Stimulated activated CD4-positive, alpha-beta T cell treated with anti-CD3 and anti-CD28 coated beads, Interleukin-12 subunit alpha, Interleukin-12 subunit beta, amount 100 ng/mL, for 48 hours (primary cell): ENCODE data around the gene NAMPT.
"Not testable (repeated sequence)": the region's sequence is repeated elsewhere in the genome, so short reads cannot be mapped to it uniquely, and the experiment has no call there.

Experiments
- DNase-seq, 3 donors: peaks; one replicate each; pipeline ENCODE4 v3.0.0-alpha.2; 2020; ENCODE audit warnings: low read depth in 2 of 3, low spot score in 1 of 3

NAMPT gene

DNA sequence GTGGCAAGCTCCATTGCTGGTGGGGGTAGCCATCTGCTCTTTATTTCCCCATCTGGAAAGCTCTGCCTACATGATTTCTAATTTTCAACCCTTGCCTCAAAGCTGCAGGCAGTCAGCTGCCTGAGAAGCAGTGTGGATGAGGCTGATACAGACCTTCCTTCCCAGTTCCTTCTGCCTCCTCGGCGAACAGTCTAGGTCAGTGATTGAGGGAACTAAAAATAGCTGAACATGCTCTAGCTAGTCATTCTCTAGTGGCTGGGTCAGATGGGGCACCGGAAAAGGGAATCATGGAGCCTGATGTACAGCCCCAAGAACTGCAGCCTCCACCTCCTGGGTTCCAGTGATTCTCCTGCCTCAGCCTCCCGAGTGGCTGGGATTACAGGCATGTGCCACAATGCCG, 48.7 kb downstream of the NAMPT start:
- DNase-seq, result no peak

DNA sequence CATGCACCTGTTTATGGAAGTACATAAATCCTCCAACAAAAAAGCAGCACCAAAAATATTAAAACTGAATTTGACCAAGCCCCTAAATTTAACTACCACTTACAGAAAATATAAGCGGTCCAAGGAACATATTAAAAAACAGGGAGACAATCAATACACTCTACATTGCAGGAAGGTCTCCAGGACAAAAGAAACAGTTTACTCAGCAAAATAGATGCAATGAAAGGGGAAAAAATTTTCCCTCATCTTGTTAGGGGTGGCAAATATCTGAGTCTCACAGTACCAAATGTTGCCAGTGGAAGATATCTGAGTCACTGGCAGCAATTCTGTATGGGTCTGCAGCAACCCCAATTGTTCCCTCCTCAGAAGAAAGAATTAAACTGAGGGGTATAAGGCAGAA, 50.4 kb downstream of the NAMPT start:
- DNase-seq, result no peak

DNA sequence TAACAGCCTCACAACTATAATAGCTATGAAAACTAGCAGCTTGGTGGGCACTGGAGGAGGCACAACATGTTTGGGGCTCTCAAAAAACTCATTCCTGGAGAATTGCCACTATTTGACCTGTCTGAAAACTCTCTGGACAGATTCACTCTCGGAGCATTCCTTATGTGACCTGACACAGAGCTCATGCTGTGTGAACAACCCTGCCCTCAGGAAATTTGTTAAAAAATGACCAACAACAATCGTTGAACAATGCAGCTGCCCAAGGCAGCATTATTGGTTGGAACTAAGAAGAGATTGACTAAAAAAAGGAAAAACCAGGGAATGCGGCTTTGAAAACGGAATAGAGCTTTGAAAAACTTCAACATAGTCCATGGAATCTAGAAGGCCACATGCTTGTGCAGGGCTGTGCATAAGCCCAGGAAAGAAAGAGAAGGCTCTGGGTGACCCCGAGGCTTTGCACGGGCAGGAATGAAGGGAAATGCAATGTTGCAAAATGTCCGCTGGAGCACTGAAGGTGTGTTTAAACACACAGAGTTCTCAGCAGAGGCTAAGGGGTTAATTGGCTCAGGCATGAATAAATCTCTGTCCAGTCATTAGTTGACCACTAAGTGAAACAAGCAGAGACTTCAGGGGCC, 52.8 kb downstream of the NAMPT start:
- DNase-seq, result no peak

DNA sequence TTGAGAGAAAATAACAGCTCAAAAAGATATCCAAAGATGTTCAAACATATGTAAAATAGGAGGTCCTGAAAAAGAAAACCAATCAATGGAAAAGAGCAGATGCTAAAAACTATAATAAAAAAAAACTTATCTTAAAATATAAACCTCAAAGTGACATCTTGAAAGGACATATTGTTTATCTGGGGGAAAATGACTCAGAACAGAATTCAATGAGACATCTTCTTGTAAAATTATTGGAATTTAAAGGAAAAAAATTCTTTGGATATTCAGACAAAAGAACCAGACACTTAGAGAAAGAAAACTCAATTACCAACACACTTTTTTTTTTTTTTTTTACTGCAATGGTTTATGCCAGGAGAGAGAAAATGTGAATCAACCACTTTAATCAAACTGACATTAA, 58.9 kb downstream of the NAMPT start:
- no peak for DNase-seq

DNA sequence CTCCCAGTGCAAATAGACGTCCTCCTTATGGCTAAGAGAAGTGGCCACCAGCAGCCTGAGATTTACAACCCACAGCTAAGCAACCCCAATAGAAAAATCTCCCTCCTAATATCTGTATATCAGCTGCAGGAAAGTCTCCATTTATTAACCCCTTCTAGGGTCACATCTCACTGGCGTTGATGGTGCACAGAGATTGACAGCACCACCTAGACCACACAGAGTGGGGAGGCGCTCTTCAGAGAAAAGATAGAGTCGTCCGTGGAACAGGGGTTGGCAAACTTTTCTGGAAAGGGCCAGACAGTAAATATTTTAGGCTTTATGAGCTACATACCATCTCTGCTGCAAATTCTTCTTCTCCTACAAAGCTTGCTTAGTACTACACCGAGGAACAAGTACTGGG, 60.0 kb downstream of the NAMPT start:
- DNase-seq, result no peak

DNA sequence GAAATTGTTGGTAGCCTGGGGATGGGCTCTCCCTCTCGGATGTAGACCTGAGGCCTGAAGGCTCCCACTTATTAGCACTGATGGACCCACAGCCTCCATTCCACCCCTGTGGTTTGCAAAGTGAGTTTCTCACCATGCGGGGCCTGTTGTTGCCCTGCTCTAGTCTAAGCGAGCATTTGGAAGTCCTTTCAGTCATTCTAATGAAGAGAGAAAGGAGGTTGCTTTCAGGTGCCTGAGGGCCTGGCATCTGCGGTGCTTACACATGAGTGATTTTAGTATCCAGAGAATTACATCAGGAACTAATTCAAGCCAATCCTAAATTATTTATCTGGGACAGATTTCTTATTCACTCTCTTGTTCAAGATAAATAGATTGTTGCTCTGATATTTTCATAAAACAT, 61.6 kb downstream of the NAMPT start:
- no peak for DNase-seq

DNA sequence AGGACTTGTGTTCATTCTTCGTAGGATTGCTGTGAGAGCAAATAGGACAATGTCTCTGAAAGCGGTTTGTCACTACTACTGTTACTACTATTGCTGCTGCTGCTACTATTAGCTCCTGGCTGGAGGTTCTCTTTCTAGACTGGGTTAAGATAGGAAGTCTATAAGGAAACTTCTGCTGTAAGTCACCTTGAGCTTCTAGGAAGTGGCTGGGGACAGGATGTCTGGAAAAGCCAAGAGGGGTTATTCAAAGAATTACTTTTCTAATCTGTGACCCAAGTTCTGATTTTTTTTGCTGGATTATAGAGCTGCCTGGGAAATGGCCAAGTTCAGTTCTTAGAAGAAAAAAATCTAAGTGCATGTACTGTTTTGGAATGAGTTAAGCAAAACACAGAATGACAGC, 62.2 kb downstream of the NAMPT start:
- no peak for DNase-seq

DNA sequence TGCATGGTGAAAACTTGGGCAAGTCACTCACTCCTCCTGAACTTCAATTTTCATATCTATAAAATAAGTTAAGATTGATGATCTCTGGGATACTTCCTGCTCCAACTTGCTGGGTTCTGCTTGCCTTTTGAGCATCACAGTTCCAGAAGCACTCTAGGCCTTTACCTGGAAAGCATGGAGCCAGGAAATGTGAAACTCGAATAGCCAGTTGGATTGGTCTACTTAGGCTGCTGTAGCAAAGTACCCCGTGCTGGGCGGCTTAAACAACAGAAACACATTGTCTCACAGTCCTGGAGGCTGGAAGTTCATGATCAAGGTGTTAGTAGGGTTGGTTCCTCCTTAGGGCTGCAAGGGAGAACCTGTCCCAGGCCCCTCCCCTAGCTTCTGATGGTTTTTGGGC, 64.5 kb downstream of the NAMPT start:
- no peak for DNase-seq

DNA sequence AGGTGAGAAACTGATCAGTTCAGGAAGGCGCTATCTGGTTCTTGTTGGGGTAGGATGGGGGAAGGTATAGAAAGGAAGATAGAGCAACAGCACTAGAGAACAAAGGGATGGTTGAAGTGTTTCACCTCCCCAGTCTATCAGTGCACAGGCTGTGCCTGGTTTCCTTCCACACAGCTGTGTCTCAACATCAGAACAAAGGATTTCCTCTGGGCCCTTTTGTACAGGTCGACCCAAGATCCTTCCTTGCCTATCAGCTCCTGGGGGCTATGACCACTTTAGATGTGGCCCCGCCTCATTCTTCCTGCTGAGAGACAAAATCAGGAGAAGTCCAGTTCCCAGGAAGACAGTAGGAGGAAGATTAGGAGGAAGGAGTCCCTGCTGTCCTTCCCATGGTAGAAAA, 65.6 kb downstream of the NAMPT start:
- no peak for DNase-seq

DNA sequence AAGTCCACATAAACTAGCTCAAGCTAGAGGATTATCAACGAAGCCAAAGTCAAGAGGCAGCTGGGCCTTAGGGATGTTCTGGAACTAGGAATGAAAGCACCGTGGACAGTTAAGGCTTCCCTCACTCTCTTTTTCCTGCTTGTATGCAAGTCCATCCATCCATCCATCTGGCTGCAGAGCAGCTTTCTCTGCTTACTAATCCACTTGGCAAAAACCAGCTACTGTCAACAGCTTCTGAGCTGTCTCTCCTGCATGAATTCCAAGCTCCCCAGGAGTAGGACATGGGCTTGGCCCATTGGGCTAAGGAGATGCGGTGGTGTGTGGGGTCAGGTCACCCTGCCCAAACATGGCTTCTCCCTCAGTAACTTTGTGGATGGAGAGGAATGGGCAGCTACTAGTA, 66.2 kb downstream of the NAMPT start:
- DNase-seq, result no peak

DNA sequence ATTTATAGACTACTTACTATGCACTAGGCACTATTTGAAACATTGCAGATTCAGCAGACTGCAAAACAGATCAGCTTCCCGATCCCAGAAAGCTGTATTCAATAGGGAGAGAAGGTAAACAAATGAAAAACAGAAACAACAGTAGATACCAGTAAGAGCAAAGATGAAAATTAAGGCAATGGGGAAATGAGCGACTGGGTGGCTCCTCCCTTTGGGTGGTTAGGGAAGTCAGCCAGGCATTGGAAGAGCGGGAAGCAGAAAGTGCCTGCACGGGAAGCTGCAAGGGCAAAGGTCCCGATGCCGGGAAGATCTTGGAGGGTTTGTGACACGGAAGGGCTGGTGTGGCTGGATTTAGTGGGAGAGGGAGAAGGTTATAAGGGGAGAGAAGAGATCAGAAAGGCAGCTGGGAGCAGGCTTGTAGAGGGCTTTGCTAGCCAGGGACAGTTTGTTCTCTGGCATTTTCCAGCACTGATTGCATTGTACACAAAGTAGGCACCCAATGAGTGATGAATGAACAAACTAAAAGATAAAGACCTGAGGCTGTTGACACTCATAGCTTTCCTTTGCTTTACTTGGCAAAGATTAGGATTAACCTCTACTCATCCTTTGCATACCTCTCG, 67.8 kb downstream of the NAMPT start:
- DNase-seq, result no peak

DNA sequence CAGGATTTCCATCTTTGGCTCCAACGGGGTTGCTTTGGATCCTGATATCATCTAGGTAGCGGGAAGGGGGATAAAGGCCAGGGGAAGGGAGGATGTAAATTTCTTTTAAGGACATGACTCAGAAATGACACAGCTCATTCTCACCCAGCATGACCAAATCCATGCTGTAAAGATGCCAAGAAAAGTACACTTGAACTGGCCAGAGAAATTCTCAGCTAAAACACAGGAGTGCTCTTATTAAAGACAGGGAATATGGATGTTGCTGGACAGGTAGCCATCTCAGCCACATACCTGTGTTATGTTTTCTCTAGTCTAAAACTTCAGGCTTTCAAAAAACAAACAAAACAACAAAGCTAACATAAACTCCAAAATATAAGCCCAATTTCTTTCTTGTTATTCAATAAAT, 68.3 kb downstream of the NAMPT start:
- no peak for DNase-seq

DNA sequence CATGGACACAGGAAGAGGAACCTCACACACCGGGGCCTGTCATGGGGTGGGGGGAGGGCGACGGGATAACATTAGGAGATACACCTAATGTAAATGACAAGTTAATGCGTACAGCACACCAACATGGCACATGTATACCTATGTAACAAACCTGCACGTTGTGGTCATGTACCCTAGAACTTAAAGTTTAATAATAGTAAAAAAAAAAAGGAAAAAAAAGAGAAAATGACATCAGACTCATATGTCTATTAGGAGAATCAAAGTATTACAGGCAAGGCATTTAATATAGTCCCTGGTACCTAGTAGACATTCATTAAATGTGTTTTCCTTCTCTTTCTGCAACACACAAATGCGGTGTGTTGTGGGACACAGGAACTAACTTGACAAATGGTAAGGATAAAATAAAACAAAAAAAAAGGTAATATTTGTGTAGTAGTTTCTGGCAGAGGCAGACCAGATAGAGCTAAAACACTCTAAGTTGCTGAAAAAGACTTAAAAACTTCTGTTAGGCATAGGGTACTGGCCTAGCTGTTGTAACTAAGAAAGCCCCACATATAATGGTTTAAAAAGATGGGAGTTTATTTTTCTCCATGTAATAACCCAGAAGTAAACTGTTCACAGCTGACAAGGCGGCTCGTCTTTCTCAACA, 68.8 kb downstream of the NAMPT start:
- no peak for DNase-seq

DNA sequence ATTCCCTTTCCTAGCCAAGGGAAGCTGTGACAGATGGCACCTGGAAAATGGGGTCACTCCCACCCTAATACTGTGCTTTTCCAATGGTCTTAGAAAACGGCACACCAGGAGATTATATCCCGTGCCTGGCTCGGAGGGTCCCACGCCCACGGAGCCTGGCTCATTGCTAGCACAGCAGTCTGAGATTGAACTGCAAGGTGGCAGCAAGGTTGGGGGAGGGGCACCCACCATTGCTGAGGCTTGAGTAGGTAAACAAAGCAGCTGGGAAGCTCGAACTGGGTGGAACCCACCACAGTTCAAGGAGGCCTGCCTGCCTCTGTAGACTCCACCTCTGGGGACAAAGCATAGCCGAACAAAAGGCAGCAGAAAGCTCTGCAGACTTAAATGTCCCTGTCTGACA, 75.8 kb downstream of the NAMPT start:
- not testable (repeated sequence) for DNase-seq

DNA sequence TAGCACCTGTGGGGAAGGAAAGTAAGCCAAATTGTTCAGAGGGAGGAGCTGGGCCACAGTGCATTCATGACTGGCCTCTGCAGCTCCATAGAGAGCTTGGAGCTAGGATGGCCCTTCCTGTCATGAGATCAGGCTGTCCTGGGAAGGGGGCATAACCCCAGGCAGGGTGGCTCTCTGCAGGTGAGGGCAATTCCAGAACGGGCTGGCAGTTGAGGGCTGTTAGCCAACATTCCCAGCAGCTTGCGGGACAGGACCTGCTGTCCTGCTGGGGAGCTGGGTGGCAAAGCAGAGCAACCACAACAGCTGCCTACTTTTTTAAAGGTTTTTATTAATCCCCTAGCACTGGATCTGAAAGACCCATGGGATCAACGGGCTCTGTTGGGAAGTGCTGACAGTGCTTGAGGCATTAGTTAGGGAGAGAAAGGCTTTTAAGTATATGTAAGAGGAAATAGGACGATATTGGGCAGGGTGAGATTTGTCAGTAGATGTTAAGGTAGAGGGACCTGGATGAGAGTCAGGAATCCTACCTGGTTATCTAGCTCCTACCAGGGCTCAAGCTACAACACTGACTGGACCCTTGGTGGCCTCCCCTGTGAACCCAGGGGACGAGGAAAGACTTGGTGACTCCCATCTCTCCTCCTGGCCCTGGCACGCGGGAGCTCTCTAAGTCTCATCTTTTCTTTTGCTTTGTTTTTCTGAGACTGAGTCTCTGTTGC, 77.8 kb downstream of the NAMPT start:
- no peak for DNase-seq

DNA sequence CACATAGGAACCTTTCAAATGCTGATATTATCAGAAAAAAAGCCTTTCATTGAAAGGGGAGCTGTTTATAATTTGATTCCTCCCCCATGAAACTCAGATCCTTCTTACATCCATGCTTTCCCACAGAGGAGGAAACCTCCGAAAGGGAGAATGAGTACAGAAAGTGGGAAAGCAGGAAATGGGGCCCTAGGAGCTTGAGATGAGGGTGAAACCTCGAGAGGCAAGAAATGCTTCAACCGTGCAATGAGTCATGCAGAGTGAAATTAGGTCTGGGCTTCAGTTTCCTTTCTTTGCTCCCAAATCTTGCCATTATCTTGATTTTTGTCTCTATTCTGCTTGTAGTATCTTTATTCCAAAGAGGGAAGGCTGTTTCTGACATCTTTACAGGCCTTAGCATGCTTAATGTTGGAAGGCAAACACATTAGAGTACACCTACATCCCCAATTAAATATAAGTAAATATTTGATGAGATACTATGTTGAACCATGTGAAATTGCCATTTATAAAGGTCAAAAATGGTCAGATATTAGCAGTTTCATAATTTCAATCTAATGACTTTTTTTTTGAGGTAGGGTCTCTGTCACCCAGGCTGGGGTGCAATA, 79.1 kb downstream of the NAMPT start:
- no peak for DNase-seq

DNA sequence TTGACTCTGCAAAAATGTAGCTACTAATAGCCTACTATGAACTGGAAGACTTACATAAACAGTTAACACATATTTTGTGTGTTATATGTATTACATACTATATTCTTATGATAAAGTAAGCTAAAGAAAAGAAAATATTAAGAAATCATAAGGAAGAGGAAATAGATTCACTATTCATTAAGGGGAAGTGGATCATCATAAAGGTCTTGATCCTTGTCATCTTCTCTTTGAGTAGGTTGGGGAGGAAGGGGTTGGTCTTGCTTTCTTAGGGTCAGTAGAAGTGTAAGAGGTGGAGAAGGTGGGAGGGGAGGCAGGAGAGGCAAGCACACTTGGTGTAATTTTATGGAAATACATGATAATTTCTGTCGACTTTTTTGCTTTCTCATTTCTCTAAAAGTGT, 81.3 kb downstream of the NAMPT start:
- DNase-seq, result no peak

DNA sequence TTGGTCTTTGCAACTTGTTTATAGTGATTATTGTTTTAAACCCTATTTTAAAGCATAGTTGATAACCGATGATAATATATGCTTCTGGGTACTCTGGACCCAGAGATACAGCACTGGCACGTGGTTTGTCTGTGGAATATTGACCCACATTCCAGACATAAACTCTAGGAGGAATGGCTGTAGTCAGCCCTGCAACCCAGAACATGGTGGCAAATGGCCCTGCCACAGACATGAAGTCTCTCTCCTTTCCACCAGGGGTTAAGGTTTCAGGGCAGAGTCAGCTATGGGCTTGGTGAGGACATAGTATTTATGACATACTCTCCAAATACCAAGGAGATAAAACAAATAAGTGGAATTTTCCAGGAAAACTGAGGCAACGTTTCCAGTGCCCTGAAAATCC, 83.6 kb downstream of the NAMPT start:
- DNase-seq, result no peak

DNA sequence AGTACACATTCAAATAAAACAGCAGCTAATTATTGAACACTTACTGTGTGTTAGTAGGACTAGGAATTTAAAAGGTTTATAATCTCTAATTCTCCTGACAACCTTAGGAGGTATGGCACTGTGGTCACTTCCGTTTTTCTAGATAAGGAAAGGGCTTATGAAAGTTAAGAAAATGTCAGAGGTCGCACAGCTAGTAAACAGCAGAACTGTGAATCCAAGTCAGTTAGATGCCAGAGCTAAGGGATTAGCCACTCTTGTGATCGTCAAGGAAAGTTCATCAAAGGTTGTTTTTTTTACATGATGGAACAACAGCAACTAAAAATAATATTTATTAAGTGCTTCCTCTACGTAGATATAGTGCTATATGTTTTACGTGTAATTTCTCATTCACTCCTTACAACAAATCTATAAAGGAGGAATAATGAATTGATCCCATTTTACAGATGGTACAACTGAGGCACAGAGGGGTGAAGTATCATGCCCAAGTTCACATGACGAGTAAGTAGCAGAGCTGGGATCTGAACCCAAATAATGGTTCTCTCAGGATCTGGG, 84.9 kb downstream of the NAMPT start:
- no peak for DNase-seq

DNA sequence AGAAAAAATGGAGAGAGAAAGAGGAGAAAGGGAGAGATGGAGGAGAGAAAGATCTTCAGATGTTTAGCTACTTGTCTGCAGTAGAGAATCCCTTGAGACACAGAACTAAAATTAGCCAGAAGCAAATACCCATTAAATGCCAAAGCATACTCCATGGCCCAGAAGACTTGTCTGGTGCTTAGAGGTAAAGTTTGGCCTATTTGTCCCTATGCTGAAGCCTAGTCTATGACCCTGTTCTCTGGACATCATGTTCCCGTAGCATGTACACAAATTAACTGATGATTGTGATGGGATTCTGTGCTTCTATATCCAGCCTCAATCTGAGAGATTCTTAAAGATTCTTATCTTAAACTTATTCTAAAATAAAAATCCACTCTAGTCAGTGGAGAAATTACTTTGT, 85.8 kb downstream of the NAMPT start:
- no peak for DNase-seq
